HL-60 (cell line): ENCODE results near the gene DDX24.
"Not testable (repeated sequence)": the region's sequence is repeated elsewhere in the genome, so short reads cannot be mapped to it uniquely, and the experiment has no call there.

Experiments used
- DNase-seq, 2 experiments: peaks; one replicate each; pipeline ENCODE4 v3.0.0-alpha.2; 2010 to 2020; ENCODE audit warnings: low read depth in 1 of 2, low spot score in 1 of 2
- H3K27ac ChIP-seq: fragments of 250-450 bp; sonication (Bioruptor Pico); replicated peaks from 2 replicates; pipeline ENCODE4 v1.5.1; 2020; ENCODE audit warnings: mild to moderate bottlenecking, moderate library complexity
- H3K27me3 ChIP-seq: fragments of 250-450 bp; sonication (Bioruptor Pico); 2 replicates; pipeline ENCODE4 v1.5.1; 2021; ENCODE audit warnings: mild to moderate bottlenecking, moderate library complexity; ENCODE audit not compliant: insufficient read depth, poor library complexity, severe bottlenecking
- H3K4me3 ChIP-seq: replicated peaks from 2 replicates; pipeline ENCODE4 v1.5.1; 2011; ENCODE audit warnings: mild to moderate bottlenecking, control low read depth, low read length; ENCODE audit not compliant: insufficient read depth
- CTCF ChIP-seq: IDR thresholded peaks from one replicate; pipeline ENCODE4 v1.5.1; 2011; ENCODE audit warnings: low read length, control low read depth, inconsistent platforms; ENCODE audit not compliant: insufficient read depth
- GABPA ChIP-seq: IDR thresholded peaks from 2 replicates; pipeline ENCODE4 v1.6.1; 2012; ENCODE audit warnings: low read depth
- POLR2AphosphoS5 ChIP-seq: IDR thresholded peaks from 2 replicates; pipeline ENCODE4 v1.6.1; 2012; ENCODE audit warnings: low read depth
- SPI1 ChIP-seq: IDR thresholded peaks from 2 replicates; pipeline ENCODE4 v1.6.1; 2012; ENCODE audit warnings: low read depth, mild to moderate bottlenecking, borderline replicate concordance
- TF ChIP-seq, protein P1 (sequence below): IDR thresholded peaks from 2 replicates; pipeline ENCODE4 v1.6.1; 2012; ENCODE audit warnings: low read depth; ENCODE audit not compliant: insufficient replicate concordance

The DDX24 gene

DNA sequence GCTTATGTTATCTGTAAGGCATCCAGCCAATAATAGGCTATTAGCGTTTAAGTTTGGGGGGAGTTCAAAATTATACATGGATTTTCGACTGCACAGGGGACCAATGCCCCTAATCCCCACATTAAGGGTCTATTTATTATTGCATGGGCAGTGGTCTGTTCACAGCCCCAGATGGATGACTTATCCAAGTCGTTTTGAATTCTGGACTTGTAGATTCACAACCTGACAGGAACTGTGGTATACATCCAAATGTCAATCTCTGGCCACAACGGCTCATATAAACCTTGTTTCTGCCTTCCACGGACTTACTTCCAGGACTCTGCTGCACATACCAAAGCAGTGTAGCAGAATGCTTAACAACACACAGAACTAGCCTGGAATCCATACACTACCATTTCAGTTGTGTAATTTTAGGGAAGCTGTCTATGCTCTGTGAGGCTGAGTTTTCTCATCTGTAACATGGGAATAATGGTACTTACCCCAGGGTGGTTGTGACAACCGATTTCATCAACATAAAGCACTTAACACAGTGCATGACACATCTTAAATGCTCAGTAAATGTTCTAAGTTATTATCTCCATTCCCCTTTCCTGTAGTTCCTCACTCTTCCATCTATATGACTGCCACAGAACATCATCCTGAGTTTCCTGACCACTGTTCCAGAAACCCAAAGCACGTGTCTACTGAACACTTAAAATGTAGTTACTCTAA, 3.7 kb downstream of the DDX24 start:
- H3K4me3 ChIP-seq: no peak overlapping the region
- no peak overlapping the region for H3K27ac ChIP-seq
- H3K27me3 ChIP-seq: no peaks in the 10 kb centered on the region
- no peak for TF ChIP-seq SPI1
- TF ChIP-seq, protein P1, sequence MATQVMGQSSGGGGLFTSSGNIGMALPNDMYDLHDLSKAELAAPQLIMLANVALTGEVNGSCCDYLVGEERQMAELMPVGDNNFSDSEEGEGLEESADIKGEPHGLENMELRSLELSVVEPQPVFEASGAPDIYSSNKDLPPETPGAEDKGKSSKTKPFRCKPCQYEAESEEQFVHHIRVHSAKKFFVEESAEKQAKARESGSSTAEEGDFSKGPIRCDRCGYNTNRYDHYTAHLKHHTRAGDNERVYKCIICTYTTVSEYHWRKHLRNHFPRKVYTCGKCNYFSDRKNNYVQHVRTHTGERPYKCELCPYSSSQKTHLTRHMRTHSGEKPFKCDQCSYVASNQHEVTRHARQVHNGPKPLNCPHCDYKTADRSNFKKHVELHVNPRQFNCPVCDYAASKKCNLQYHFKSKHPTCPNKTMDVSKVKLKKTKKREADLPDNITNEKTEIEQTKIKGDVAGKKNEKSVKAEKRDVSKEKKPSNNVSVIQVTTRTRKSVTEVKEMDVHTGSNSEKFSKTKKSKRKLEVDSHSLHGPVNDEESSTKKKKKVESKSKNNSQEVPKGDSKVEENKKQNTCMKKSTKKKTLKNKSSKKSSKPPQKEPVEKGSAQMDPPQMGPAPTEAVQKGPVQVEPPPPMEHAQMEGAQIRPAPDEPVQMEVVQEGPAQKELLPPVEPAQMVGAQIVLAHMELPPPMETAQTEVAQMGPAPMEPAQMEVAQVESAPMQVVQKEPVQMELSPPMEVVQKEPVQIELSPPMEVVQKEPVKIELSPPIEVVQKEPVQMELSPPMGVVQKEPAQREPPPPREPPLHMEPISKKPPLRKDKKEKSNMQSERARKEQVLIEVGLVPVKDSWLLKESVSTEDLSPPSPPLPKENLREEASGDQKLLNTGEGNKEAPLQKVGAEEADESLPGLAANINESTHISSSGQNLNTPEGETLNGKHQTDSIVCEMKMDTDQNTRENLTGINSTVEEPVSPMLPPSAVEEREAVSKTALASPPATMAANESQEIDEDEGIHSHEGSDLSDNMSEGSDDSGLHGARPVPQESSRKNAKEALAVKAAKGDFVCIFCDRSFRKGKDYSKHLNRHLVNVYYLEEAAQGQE: no peak
- DNase-seq: no peak

- no peaks in the 10 kb centered on the region for H3K27me3 ChIP-seq
- no peak overlapping the region for H3K4me3 ChIP-seq
- no peak overlapping the region for H3K27ac ChIP-seq
- no peak for DNase-seq
- TF ChIP-seq POLR2AphosphoS5: no peak
- no peak for TF ChIP-seq SPI1
- TF ChIP-seq, protein P1: no peak
- TF ChIP-seq GABPA: no peak
- no peak for TF ChIP-seq CTCF
Measured at GRCh38 chr14:94075008-94075407, 6.0 kb downstream of the DDX24 start.

GRCh38 chr14:94074534-94074933, 6.5 kb downstream of the DDX24 start:
- Histone ChIP-seq H3K4me3 (no peak overlapping the region), H3K27ac (no peak overlapping the region), H3K27me3 (no peaks in the 10 kb centered on the region)
- DNase-seq: no peak
- TF ChIP-seq SPI1: no peak
- TF ChIP-seq CTCF: no peak
- no peak for TF ChIP-seq POLR2AphosphoS5
- no peak for TF ChIP-seq GABPA
- TF ChIP-seq, protein P1: no peak

DNA sequence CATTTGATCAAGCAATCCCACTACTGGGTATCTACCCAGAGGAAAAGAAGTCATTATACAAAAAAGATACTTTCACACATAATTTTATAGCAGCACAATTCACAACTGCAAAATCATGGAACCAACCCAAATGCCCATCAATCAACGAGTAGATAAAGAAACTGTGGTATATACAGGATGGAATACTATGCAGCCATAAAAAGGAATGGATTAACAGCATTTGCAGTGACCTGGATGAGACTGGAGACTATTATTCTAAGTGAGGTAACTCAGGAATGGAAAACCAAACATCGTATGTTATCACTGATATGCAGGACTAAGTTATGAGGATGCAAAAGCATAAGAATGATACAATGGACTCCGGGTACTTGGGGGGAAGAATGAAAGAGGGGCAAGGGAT, 8.9 kb downstream of the DDX24 start:
- H3K27me3 ChIP-seq, H3K4me3 ChIP-seq, DNase-seq, H3K27ac ChIP-seq: not testable (repeated sequence)
